Panc1 (cell line): Measurements from ENCODE around the gene TMOD3.

Experiments
- TCF7L2 ChIP-seq: IDR thresholded peaks from 2 replicates; pipeline ENCODE4 v1.6.1; 2011; ENCODE audit warnings: mild to moderate bottlenecking, low read depth, low read length, inconsistent platforms
- TF ChIP-seq, protein P1 (sequence below): fragments of 450-650 bp; IDR thresholded peaks from 2 replicates; pipeline ENCODE4 v1.5.1; 2017; ENCODE audit warnings: mild to moderate bottlenecking
- TF ChIP-seq, protein P2 (sequence below), 2 experiments: IDR thresholded peaks; 2 replicates each; pipeline ENCODE4 v1.6.1; 2011 to 2012; ENCODE audit warnings: low read depth in 2 of 2, control low read depth in 1 of 2, low read length in 1 of 2, mild to moderate bottlenecking in 1 of 2, moderate library complexity in 1 of 2; ENCODE audit not compliant: insufficient read depth in 1 of 2

DNA sequence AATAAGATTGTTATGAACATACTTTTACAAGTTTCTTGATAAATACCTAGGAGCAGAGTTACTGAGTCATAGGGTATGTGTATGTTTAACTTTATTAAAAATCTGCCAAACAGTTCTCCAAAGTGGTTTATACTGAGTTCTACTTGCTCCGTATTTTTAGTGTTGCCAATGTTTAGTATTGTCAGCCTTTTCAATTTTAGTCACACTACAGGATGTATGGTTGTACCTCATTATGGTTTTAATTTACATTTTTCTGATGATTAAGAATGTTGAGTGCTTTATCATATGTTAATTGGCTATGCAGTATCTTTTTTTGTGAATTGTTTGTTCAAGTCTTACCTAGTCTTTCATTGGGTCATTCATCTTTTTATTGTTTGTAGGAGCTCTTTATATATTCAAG, 4.3 kb downstream of the TMOD3 start:
- TF ChIP-seq, protein P1, sequence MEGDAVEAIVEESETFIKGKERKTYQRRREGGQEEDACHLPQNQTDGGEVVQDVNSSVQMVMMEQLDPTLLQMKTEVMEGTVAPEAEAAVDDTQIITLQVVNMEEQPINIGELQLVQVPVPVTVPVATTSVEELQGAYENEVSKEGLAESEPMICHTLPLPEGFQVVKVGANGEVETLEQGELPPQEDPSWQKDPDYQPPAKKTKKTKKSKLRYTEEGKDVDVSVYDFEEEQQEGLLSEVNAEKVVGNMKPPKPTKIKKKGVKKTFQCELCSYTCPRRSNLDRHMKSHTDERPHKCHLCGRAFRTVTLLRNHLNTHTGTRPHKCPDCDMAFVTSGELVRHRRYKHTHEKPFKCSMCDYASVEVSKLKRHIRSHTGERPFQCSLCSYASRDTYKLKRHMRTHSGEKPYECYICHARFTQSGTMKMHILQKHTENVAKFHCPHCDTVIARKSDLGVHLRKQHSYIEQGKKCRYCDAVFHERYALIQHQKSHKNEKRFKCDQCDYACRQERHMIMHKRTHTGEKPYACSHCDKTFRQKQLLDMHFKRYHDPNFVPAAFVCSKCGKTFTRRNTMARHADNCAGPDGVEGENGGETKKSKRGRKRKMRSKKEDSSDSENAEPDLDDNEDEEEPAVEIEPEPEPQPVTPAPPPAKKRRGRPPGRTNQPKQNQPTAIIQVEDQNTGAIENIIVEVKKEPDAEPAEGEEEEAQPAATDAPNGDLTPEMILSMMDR = no peak
- TF ChIP-seq, protein P2, sequence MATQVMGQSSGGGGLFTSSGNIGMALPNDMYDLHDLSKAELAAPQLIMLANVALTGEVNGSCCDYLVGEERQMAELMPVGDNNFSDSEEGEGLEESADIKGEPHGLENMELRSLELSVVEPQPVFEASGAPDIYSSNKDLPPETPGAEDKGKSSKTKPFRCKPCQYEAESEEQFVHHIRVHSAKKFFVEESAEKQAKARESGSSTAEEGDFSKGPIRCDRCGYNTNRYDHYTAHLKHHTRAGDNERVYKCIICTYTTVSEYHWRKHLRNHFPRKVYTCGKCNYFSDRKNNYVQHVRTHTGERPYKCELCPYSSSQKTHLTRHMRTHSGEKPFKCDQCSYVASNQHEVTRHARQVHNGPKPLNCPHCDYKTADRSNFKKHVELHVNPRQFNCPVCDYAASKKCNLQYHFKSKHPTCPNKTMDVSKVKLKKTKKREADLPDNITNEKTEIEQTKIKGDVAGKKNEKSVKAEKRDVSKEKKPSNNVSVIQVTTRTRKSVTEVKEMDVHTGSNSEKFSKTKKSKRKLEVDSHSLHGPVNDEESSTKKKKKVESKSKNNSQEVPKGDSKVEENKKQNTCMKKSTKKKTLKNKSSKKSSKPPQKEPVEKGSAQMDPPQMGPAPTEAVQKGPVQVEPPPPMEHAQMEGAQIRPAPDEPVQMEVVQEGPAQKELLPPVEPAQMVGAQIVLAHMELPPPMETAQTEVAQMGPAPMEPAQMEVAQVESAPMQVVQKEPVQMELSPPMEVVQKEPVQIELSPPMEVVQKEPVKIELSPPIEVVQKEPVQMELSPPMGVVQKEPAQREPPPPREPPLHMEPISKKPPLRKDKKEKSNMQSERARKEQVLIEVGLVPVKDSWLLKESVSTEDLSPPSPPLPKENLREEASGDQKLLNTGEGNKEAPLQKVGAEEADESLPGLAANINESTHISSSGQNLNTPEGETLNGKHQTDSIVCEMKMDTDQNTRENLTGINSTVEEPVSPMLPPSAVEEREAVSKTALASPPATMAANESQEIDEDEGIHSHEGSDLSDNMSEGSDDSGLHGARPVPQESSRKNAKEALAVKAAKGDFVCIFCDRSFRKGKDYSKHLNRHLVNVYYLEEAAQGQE (IDR thresholded peaks at IDR 0.05; ENCODE audit: insufficient read depth in 1 of 2, low read depth in 2 of 2, low read length in 1 of 2) = no peak
- TF ChIP-seq TCF7L2 = no peak
